Esophagus squamous epithelium (tissue), 4 donors: Measurements from ENCODE around the gene WRAP53.
"Not testable (repeated sequence)": the region's sequence is repeated elsewhere in the genome, so short reads cannot be mapped to it uniquely, and the experiment has no call there.

Experiments
- CTCF ChIP-seq, 6 experiments: fragments of 450-650 bp in 4 of 6; fragments of 200-600 bp in 2 of 6; sonication (generic) in 2 of 6; IDR thresholded peaks; one replicate each; pipeline ENCODE4 v1.5.1; 2016 to 2019; ENCODE audit warnings: antibody characterized with exemption in 6 of 6, mild to moderate bottlenecking in 4 of 6, moderate library complexity in 4 of 6
- POLR2A ChIP-seq, 4 donors: fragments of 450-650 bp; IDR thresholded peaks; one replicate each; pipeline ENCODE4 v1.6.1; 2017; ENCODE audit warnings: antibody characterized with exemption in 4 of 4, mild to moderate bottlenecking in 4 of 4, moderate library complexity in 3 of 4

GRCh38 chr17:7641635-7642034 lies 46.6 kb upstream of the WRAP53 start:
- TF ChIP-seq CTCF, POLR2A (IDR thresholded peaks at IDR 0.05): not testable (repeated sequence)
